NCI-H510A (cell line): ENCODE results near the gene CCT3.
A peak's percentile ranks its signal among the peaks of the same experiment; 100 is the strongest.

Experiments
- DNase-seq: peaks from one replicate; lab custom pipeline; 2025; lab: John Stamatoyannopoulos, UW

Gene CCT3

DNA sequence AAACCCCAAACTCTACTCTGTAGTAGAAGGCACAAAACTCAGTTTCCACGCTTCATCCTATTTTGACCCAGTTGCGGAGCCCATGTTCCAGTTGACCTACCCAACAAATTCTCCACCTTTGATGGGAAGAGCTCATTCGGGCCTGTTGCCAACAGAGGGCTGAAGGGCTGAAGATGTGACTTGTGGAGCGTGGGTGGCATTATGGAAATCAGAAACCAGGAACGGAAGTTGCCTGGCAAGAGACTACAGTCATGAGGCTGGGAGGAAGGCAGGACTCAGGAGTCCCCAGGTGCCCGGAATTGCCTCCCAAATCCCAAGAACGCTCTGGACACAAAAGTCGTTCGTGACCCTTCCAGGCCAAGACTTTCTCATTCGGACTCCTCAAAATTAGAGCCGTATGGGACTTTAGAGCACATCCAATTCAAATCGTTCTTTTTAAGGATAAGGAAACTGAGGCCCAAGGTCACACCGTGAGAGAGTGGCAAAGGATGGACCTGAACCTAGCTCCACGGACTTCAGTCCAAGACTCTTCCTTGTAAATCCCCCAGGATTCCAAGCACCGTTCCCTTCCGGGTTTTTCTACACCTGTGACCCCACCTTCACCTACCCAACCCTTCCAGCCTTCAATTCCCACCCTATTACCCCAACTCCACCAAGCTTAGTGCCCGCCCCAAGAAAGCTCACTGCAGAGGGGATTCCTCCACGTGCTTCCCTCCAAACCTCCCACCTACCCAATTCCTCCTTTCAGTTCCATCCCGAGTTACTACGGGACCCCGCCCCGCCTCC, 56.2 kb downstream of the CCT3 start:
- peak; percentile 57 for DNase-seq

DNA sequence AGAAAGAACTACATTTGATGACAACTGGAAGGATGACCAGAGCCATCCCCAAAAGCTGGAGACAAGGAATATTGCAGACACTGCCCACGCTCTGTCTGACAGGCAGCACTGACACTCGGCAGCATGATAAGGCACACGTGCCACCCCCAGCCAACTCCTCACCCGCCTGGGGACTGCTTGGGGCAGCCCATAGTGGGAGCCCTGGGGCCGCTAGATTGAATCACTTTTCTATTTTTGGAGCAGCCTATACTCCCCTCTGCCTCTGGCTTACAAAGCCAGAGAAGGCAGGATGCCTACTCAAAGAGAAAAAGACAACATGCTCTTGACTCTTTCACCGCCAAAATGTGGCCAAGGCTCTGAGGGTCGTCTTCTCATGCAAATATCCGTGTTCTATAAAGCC, 56.8 kb downstream of the CCT3 start:
- DNase-seq: no peak

DNA sequence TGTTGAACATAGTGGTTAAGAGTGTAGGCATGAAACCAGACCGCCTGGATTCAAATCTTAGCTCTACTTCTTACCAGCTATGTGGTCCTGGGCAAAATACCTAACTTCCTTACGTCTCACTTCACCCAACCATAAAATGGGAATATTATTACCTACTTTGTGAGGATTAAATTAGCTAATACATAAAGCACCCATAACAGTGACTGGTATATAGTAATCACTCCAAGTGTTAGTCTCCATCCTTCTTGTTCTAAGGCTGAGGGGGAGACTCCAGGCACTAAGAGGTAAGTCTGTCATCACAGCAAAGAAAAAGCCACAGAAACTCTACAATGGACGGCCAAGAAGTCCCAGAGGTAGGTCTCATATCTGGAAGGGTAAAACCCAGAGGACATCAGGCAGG, 58.3 kb downstream of the CCT3 start:
- no peak for DNase-seq

DNA sequence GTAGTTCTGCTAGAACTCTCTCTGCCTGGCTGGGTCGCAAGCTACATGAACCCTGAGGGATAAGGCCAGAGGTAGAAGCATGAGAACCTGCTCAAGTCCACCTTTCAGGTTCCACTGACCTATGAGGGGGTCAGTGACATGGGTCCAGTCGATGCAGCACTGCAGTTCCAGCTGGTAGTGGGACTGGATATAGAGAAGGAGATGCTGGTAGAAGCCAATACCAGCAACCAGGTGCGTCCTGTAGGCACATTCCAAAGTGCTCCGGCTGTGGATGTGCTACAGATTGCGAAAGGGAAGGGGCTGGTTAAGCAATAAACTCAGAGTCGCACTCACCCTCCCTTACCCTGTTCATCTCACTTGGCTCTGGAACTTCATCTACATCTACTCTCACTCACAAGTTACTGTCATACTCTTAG, 61.1 kb downstream of the CCT3 start:
- DNase-seq: no peak

DNA sequence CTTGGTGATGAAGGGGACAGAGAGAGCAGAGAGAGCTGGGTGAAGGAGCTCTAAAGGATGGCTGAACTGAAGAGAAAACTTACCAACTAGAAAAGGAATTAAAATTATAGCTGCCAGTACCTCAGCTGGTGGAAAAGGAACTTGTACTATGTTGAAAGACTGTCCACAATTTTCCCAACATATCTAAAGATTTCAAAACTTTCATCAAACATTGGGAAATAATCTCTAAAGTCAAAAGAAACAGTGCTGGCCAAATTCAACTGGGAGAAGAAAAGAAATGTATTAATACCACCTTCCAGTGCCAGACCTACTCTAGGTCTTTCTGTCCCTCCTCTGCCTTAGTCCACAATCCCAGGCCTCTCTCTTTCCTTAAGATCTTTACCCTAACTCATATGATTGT, 61.6 kb downstream of the CCT3 start:
- no peak for DNase-seq

DNA sequence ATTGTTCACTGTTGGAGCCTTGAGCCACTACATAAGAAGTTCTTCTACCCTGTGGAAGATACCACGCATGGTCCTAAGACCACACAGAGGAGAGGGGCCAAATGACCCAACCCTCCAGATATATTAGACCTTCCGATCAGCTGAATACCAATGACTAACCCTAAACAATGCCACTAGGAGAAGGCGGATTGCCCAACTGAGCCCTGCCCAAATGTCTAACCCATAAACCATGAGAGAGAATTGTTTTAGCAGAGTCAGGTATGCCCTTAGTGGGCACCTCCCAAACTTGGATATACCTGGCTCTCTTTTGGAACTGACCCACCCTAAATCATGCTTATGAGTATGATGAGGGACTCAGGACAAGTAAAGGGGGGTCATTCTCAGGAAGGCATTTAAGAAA, 67.8 kb downstream of the CCT3 start:
- no peak for DNase-seq

DNA sequence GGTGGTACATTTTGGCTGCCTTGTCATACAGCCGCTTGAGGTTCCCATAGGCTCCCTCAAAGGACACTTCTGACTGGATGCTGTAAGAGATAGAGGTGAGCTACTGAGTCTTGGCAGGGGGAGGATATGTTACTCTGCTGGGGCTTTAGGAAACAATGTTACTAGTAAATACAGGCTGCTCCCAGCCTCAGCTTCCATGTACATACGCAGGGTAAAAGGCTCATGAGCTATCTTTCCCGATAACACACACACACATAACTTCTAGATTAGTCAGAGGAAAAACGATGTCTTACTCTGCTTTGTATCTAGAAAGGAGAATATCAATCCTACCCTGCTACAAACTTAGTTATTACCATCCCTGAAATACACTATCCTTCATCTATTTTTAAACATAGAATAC, 69.8 kb downstream of the CCT3 start:
- DNase-seq: no peak

DNA sequence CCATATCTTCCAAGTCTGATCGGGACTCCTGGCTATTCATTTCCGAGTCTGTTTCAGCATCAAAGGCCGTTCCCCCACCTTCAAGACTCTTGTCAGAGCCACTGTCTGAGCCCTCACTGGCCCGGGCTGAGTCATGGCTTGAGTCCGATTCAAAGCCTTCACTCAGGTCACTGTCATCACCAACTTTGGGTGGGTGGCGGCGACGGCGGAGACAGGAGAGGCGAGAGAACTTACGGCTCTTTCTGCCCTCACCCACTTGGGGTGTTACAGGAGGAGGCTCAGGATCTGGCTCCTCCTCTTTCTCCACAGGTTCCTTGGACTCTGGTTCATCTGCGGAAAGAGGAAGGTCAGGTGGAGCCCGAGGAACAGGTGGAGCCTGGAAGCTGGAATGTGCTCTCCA, 72.0 kb downstream of the CCT3 start:
- no peak for DNase-seq

DNA sequence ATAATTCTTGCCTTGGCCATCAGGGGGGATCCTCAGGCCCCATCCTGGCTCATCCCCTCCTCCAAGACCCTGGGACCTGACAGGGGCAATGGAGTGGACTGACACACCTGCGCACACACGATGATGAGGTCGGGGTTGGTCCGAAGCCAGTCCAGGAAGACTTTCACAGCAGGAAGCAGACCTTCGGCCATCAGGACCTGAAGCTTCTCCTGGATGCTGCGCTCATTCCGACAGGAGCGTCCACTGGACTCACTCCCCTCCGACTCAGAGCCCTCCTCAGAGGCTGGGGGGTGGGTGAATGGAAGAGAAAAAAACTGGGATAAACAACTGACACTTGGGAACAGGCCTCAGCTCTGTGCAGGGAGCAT, 74.8 kb downstream of the CCT3 start:
- no peak for DNase-seq

DNA sequence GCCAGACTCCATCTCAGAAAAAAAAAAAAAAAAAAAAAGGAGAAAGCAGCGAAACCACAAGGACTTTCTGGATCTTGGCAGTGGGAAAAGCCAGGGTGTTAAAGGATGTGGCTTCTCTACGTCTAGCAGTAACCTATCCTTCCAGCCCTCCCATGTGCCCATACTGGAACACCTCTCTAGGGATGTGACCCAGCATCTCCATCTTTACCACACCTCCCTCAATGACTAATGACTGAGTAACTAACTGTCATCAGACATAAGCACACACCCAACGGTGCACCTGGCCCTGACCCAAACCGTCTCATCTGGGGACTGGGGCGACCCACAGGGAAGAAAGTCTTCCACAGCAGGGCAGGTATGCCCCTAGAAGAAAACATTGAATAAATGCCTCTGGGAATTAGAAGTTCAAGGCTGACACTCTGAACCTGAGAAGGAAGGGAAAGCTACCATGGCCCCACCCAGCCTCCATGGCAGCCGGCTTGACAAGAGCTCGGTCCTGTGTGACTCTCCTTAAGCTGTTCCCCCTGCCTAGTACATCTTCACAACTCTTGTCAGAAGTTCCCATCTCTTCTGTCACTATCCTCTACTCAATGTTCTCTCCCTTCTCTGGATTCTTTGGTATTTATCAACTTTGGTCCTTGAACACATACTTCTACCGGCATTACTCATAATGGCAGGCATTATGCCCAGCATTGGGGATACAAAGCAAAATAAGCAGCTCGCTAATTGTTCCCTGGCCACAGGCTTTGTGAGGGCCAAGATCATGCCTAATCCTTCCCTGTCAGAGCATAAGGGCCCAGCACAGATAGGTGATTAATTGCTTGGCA, 75.4 kb downstream of the CCT3 start:
- DNase-seq: no peak

DNA sequence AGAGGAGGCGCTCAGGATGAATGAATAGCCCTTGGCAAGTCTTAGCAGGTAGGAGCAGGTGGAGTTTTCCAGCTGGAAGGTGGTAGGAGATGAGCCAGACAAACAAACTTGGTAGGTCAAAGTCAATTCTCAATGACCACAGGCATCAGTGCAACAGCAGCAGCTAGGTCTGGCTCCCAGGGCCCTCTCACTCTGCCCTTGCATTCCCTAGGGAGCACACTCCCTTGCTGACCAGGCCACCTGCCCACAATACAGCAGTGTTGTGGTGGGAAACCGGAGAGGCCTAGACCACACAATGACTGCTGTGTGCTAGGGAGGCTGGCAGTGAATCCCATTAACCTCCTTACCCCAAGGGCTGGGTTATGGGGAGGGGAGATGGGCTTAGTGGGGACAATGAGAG, 77.2 kb downstream of the CCT3 start:
- no peak for DNase-seq

DNA sequence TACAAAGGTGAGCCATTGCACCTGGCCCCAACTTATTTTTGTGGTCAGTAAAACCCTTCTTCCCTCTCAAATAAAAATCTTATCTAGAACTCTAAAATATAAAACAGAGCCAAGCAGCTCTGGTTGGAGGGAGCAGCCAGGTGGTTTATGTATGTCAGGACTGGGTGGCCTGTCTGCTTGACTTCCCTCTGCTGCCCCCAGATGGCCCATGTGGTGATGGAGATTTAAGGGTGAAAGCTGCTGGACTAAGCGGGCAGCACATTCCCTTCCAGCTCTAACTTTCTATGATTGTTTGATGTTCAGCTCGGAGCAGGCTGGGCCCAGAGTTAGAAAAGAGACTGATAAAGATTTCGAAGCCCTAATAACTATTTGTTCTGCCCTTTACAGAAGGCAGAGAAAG, 78.3 kb downstream of the CCT3 start:
- no peak for DNase-seq
